Stimulated activated CD8-positive, alpha-beta memory T cell treated with anti-CD3 and anti-CD28 coated beads, Interleukin-15, amount 100 ng/mL, for 48 hours (primary cell): Measurements from ENCODE around the gene BABAM2.
"Not testable (repeated sequence)": the region's sequence is repeated elsewhere in the genome, so short reads cannot be mapped to it uniquely, and the experiment has no call there.

Experiments
- DNase-seq, 2 donors: peaks; one replicate each; pipeline ENCODE4 v3.0.0-alpha.2; 2020; ENCODE audit warnings: low read depth in 2 of 2

The BABAM2 gene

GRCh38 chr2:27942612-27943547 lies 52.4 kb downstream of the BABAM2 start:
- DNase-seq: no peak

DNA sequence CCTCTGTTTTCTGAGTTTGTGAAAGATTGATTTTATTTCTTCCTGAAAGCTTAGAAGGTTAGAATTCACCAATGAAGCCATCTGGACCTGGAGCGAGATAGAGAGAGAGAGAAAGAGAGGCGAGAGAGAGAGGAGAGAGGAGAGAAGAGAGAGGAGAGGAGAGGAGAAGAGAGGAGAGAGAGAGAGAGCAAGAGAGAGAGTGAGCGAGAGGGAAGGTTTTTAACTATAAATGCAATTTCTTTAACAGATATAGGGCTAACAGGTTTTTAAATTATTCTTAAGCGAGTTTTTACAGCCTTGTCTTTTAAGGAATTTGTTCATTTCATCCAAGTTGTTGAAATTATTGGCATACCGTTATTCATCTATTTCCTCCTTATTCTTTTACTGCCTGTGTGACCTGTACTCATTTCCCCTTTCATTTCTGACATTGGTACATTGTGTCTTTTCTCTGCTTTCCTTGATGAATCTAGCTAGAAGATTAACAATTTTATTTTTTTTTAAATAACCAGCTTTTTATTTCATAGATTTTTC lies 56.1 kb downstream of the BABAM2 start:
- no peak for DNase-seq

GRCh38 chr2:27952070-27952469 lies 61.5 kb downstream of the BABAM2 start:
- no peak for DNase-seq

GRCh38 chr2:27953077-27953476 lies 62.5 kb downstream of the BABAM2 start:
- no peak for DNase-seq

DNA sequence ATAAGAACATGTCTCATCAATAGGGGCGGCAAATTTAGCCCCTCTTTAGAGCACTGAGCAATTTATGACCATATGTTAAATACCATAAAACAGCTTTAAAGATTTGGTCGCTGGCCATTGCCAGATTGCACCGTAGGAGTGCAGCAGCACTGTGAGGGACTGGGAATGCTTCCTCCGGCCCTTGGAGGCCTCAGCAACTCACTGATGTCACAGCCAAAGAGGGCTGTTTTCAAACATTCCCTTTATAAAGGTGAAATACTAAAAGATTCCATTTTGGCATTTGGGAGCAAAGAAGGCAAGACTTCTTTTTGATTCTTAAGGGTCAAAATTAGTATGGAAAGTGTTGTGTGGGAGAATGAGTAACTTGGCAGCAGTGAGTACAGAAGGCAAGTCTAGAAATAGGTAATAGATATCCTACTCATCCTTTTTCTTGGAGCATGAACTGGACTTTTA lies 63.7 kb downstream of the BABAM2 start:
- no peak for DNase-seq

DNA sequence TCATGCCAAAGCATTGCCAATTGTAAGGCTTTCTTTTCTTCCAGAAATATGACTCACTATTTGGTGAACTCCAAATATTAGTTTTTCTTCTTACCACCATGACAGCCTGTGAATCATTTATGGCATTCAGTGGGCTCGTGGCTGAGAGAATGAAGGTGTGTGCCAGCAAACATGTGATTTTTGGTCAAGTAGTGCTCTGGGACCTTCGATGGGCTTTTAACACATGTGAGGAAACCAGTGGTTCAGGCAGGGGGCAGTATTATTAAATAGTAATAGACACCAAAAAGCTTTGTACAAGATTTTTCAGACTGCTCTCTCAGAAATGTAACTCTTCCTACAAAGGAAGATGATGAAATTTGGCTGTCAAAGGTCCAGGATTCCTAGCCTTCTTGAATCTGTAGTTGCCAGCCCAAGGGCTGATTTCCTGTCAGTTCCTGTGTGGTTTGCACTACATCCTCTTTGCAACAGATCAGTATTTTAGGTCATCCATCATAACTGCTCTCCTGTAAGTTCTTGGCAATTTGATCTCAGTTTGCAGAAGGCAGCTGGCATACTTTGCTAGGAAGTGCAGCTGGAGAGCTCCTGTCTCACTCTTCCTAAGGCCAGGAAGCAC lies 64.3 kb downstream of the BABAM2 start:
- peak; percentile 39 to 44 for DNase-seq

DNA sequence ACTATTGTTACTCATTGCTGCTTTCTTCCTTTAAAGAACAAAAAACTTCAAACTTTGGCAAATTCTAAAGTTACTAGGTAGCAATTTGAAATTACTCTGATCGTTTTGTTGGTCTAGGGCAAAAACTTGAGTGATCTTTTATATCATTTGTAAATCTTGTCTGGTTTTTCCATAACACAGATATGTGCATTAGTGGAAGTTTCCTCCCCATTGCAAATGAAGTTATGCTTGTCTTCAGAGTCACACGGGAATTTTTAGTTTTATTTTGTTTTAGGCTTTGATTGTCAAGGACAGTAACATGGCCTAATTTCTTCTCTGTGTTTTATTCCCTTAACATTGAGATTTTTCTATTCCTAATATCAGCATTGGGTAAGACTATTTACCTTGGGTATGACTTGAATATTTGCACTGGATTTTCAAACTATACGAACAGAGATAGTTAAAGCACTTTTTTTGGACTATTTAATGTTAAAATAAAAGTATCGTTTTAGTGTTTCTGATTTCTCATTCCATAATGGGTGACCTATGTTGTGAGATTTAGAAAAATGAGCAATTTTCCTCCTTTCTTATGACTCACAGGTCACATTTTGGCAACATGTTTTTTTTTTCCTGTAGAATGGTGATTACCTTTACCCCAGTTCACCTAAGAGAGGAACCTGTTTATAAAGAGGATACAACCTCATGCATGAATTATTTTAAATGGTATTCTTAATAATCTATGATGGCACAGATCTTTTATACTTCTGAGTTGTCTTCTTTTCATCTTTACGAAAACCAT lies 65.0 kb downstream of the BABAM2 start:
- no peak for DNase-seq

- DNase-seq: no peak
These were observed 66.4 kb downstream of the BABAM2 start for GRCh38 chr2:27956888-27957287.

GRCh38 chr2:27958711-27959378 lies 68.3 kb downstream of the BABAM2 start:
- DNase-seq: no peak

GRCh38 chr2:27959496-27959895 lies 69.0 kb downstream of the BABAM2 start:
- DNase-seq: no peak

- no peak for DNase-seq
These were observed 69.8 kb downstream of the BABAM2 start for GRCh38 chr2:27960237-27960912.

GRCh38 chr2:27962006-27962405 lies 71.5 kb downstream of the BABAM2 start:
- DNase-seq: no peak

- DNase-seq: no peak
These were observed 72.9 kb downstream of the BABAM2 start for GRCh38 chr2:27963472-27963871.

DNA sequence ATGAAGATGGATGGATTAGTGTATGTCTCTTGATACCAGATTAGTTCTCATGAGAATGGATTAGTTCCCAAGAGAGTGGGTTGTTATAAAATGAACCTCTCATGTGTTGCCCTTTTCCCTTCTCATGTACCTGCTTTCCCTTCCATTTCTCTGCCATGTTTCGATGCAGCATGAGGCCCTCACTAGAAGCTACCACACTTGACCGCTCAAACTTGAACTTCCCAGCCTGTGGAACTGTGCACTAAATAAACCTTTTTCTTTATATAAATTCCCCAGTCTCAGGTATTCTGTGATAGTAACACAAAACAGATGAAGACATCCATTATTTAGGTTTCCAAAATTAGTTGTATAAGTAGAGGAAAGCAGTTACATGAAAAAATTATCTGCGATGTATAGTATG lies 73.5 kb downstream of the BABAM2 start:
- DNase-seq: no peak

DNA sequence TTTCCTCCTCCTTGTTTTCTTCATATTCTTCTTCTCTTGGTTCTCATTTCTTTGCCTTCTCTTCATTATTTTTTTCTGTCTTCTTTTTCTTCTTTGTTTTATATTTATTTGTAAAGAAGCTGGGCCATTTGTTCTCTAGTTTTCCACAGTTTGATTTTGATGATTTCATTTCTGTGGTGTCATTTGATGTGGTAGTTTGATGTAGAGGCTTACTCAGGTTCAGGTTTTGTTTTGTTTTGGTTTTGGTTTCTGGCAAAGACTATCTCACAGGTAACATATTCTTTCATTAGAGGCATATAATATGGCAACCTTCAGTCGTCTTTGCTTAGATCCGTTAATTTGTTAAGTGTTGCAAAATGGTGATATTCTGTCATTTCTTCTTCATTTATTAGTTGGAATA lies 75.3 kb downstream of the BABAM2 start:
- no peak for DNase-seq

GRCh38 chr2:27966466-27966865 lies 75.9 kb downstream of the BABAM2 start:
- no peak for DNase-seq

- no peak for DNase-seq
These were observed 76.5 kb downstream of the BABAM2 start for GRCh38 chr2:27967076-27967475.

DNA sequence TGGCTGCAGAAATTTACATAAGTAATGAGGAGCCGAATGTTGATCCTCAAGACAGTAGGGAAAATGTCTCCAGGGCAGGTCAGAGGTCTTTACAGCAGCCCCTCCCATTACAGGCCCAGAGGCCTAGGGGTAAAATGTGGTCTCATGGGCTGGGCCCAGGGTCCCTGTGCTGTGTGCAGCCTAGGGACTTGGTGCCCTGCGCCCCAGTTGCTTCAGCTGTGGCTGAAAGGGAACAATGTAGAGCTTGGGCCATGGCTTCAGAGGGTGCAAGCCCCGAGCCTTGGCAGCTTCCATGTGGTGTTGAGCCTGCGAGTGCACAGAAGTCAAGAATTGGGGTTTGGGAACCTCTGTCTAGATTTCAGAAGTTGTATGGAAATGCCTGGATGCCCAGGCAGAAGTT lies 77.5 kb downstream of the BABAM2 start:
- DNase-seq: not testable (repeated sequence)

DNA sequence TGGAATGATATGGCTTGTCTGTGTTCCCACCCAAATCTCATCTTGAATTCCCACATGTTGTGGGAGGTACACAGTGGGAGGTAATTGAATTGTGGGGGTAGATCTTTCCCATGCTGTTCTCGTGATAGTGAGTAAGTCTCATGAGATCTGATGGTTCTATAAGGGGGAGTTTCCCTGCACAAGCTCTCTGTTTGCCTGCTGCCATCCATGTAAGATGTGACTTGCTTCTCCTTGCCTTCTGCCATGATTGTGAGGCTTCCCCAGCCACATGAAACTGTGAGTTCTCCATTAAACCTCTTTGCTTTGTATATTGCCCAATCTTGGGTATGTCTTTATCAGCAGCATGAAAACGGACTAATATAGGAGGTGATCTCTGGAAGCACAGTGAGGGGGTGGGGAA lies 78.4 kb downstream of the BABAM2 start:
- DNase-seq: not testable (repeated sequence)

GRCh38 chr2:27972311-27972710 lies 81.8 kb downstream of the BABAM2 start:
- DNase-seq: no peak

DNA sequence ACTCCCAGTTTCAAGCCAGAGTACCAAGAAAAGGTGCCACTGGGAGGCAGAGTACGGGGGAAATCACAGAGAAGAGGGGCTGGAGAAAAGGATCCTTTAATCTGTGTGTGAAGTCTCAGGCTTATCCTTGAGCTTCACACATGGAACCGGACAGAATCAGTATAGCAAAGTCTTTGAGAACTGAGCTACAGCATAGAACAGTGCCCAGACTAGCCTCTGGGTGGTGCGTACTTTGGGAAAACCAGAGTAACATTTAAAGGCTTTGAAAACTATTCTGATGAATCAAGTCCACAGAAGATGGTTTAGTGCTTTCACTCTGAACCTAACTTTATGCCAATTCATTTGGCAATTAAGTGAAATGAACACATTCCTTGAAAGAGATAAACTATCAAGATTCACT lies 83.1 kb downstream of the BABAM2 start:
- DNase-seq: no peak
